Progenitor cell of endocrine pancreas (in vitro differentiated cells): ENCODE measurements around the gene CLEC5A. TPM values are rescaled to one million over a fixed set of nuclear protein-coding genes. Genes with fewer than 3 reads are reported as not detected.

Source experiments
- DNase-seq: peaks from one replicate; pipeline ENCODE4 v3.0.0; 2021; ENCODE audit warnings: low spot score; ENCODE audit not compliant: unreplicated experiment
- H3K27ac Mint-ChIP-seq: 2 replicates; pipeline ENCODE4 v1.8.0; 2021; ENCODE audit warnings: mild to moderate bottlenecking, moderate library complexity, mixed read lengths
- H3K27me3 Mint-ChIP-seq: 2 replicates; pipeline ENCODE4 v1.8.0; 2021; ENCODE audit warnings: mixed read lengths
- H3K36me3 Mint-ChIP-seq: 2 replicates; pipeline ENCODE4 v1.8.0; 2022; ENCODE audit warnings: mixed read lengths; ENCODE audit not compliant: insufficient read depth
- H3K4me1 Mint-ChIP-seq: 2 replicates; pipeline ENCODE4 v1.8.0; 2021; ENCODE audit warnings: low read depth, mixed read lengths
- H3K4me3 Mint-ChIP-seq: 2 replicates; pipeline ENCODE4 v1.8.0; 2021; ENCODE audit warnings: low read depth, mild to moderate bottlenecking, moderate library complexity, mixed read lengths
- H3K9me3 Mint-ChIP-seq: 2 replicates; pipeline ENCODE4 v1.8.0; 2021; ENCODE audit warnings: low read depth, mixed read lengths
- CTCF ChIP-seq: fragments of 200-600 bp; sonication (generic); IDR thresholded peaks from one replicate; pipeline ENCODE4 v1.5.0; 2021; ENCODE audit warnings: antibody characterized with exemption, mild to moderate bottlenecking; ENCODE audit not compliant: unreplicated experiment
- total RNA-seq: library from RNA; stranded (reverse); gene quantifications from 2 replicates; pipeline ENCODE4 v1.2.1, GENCODE V29; 2021

CLEC5A gene
- total RNA-seq, 1 donor from 2014 or later: not detected

GRCh38 chr7:141976524-141977245, 29.9 kb upstream of the CLEC5A start:
- peaks cover 8% of the 10 kb centered on the region for H3K27me3 Mint-ChIP-seq
- no peak for DNase-seq
- TF ChIP-seq CTCF: no peak

GRCh38 chr7:141975806-141976523, 29.2 kb upstream of the CLEC5A start:
- peaks cover 8% of the 10 kb centered on the region for H3K27me3 Mint-ChIP-seq
- peak; percentile 81 for DNase-seq
- peaks cover 2% of the 10 kb centered on the region for H3K4me1 Mint-ChIP-seq
- no peaks in the 10 kb centered on the region for H3K36me3 Mint-ChIP-seq
- TF ChIP-seq CTCF: peak; percentile 96
- H3K9me3 Mint-ChIP-seq: no peaks in the 10 kb centered on the region
- peak overlapping the region; percentile 61 for H3K4me3 Mint-ChIP-seq
- H3K27ac Mint-ChIP-seq: no peak overlapping the region

More at GRCh38 chr7:141976524-141977245, 29.9 kb upstream of the CLEC5A start:
- Mint-ChIP-seq H3K36me3 (no peaks in the 10 kb centered on the region), H3K27ac (no peak overlapping the region), H3K4me1 (peaks cover 2% of the 10 kb centered on the region), H3K9me3 (no peaks in the 10 kb centered on the region), H3K4me3 (peak overlapping the region; percentile 61)

GRCh38 chr7:141974831-141975230, 28.1 kb upstream of the CLEC5A start:
- TF ChIP-seq CTCF: peak; percentile 66
- Mint-ChIP-seq H3K36me3 (no peaks in the 10 kb centered on the region), H3K27me3 (peaks cover 8% of the 10 kb centered on the region), H3K4me1 (peaks cover 2% of the 10 kb centered on the region), H3K27ac (no peak overlapping the region), H3K4me3 (no peak overlapping the region), H3K9me3 (no peaks in the 10 kb centered on the region)
- DNase-seq: no peak

- TF ChIP-seq CTCF: no peak
- H3K36me3 Mint-ChIP-seq: no peaks in the 10 kb centered on the region
- H3K4me1 Mint-ChIP-seq: peaks cover 2% of the 10 kb centered on the region
- peaks cover 8% of the 10 kb centered on the region for H3K27me3 Mint-ChIP-seq
- DNase-seq: no peak
- H3K4me3 Mint-ChIP-seq: no peak within 1 kb of the TSS
- H3K9me3 Mint-ChIP-seq: no peaks in the 10 kb centered on the region
- H3K27ac Mint-ChIP-seq: no peak within 1 kb of the TSS
Observed at GRCh38 chr7:141973673-141974072, 26.9 kb upstream of the CLEC5A start, which contains the start of gene TAS2R38. Gene TAS2R38, minus strand, starts transcription at chr7:141973773. Its CDS starts 84 bp downstream, at chr7:141973689.

- Mint-ChIP-seq H3K4me3 (no peak overlapping the region), H3K27ac (no peak overlapping the region), H3K9me3 (peaks cover 7% of the 10 kb centered on the region), H3K36me3 (no peaks in the 10 kb centered on the region), H3K4me1 (no peaks in the 10 kb centered on the region), H3K27me3 (no peaks in the 10 kb centered on the region)
- DNase-seq: no peak
- no peak for TF ChIP-seq CTCF
Observed at GRCh38 chr7:141960687-141961422, 14.1 kb upstream of the CLEC5A start.
